GM23248 (cell line): ENCODE data around the gene EHMT1. TPM values are rescaled to one million over a fixed set of nuclear protein-coding genes. Genes with fewer than 3 reads are reported as not detected.

Experiments used
- DNase-seq: peaks from one replicate; pipeline ENCODE4 v3.0.0-alpha.2; 2015
- H2AFZ ChIP-seq: fragments of 200-600 bp; sonication (generic); 2 replicates; pipeline ENCODE4 v1.6.1; 2016; ENCODE audit warnings: antibody characterized with exemption
- H3F3A ChIP-seq: fragments of 200-600 bp; sonication (generic); 2 replicates; pipeline ENCODE4 v1.6.1; 2016; ENCODE audit warnings: mild to moderate bottlenecking, antibody characterized with exemption, mixed run types; ENCODE audit not compliant: insufficient read depth
- H3K27ac ChIP-seq: fragments of 200-600 bp; sonication (generic); 2 replicates; pipeline ENCODE4 v1.5.1; 2016; ENCODE audit warnings: mild to moderate bottlenecking
- H3K27me3 ChIP-seq: fragments of 200-600 bp; sonication (generic); replicated peaks from 2 replicates; pipeline ENCODE4 v1.6.1; 2016; ENCODE audit warnings: mild to moderate bottlenecking; ENCODE audit not compliant: insufficient read depth
- H3K36me3 ChIP-seq: fragments of 200-600 bp; sonication (generic); 2 replicates; pipeline ENCODE4 v1.6.1; 2016; ENCODE audit warnings: low read depth, mild to moderate bottlenecking
- H3K4me1 ChIP-seq: fragments of 200-600 bp; sonication (generic); 2 replicates; pipeline ENCODE4 v1.6.1; 2016; ENCODE audit warnings: mild to moderate bottlenecking; ENCODE audit not compliant: insufficient read depth
- H3K4me2 ChIP-seq: fragments of 200-600 bp; sonication (generic); one replicate; pipeline ENCODE4 v1.6.1; 2016; ENCODE audit warnings: mild to moderate bottlenecking; ENCODE audit not compliant: unreplicated experiment
- H3K4me3 ChIP-seq: fragments of 200-600 bp; sonication (generic); 2 replicates; pipeline ENCODE4 v1.5.1; 2016; ENCODE audit warnings: mild to moderate bottlenecking
- H3K79me2 ChIP-seq: fragments of 200-600 bp; sonication (generic); 2 replicates; pipeline ENCODE4 v1.6.1; 2016; ENCODE audit warnings: mild to moderate bottlenecking; ENCODE audit not compliant: insufficient read depth
- H3K9ac ChIP-seq: fragments of 200-600 bp; sonication (generic); 2 replicates; pipeline ENCODE4 v1.6.1; 2016; ENCODE audit warnings: mild to moderate bottlenecking
- H3K9me2 ChIP-seq: fragments of 200-600 bp; sonication (generic); 2 replicates; pipeline ENCODE4 v1.6.1; 2016; ENCODE audit warnings: mixed run types, mild to moderate bottlenecking, moderate library complexity; ENCODE audit not compliant: insufficient read depth
- H3K9me3 ChIP-seq: fragments of 200-600 bp; sonication (generic); one replicate; pipeline ENCODE4 v1.6.1; 2017; ENCODE audit warnings: low read depth
- H4K20me1 ChIP-seq: fragments of 200-600 bp; sonication (generic); 2 replicates; pipeline ENCODE4 v1.6.0; 2016; ENCODE audit not compliant: insufficient read depth
- EZH2 ChIP-seq: fragments of 200-600 bp; sonication (generic); IDR thresholded peaks from 2 replicates; pipeline ENCODE4 v1.6.1; 2018; ENCODE audit warnings: antibody characterized with exemption, mild to moderate bottlenecking; ENCODE audit not compliant: insufficient read depth, poor library complexity, severe bottlenecking
- EZH2phosphoT487 ChIP-seq: fragments of 200-600 bp; sonication (generic); IDR thresholded peaks from 2 replicates; pipeline ENCODE4 v1.6.1; 2018; ENCODE audit warnings: antibody characterized with exemption, moderate library complexity, mild to moderate bottlenecking, low read depth; ENCODE audit not compliant: insufficient read depth
- WGBS, 2 experiments: methylation state at CpG; one replicate each; pipeline ENCODE4 v1.1.6; 2015 to 2017; ENCODE audit warnings: low lambda C conversion rate in 2 of 2, low coverage in 1 of 2; ENCODE audit errors: missing lambda C conversion rate in 2 of 2; 5-methylcytosine and 5-hydroxymethylcytosine counted together
- in situ Hi-C: fragments of 300-500 bp; cut with MboI; formaldehyde crosslinking; loops from 2 replicates; pipeline ENCODE4 v1.15.0; 2020
- polyA plus RNA-seq: library from polyadenylated mRNA; unstranded; fragments of >200 nt; fragmentation: Nextera tagmentation; extraction: Ambion mirVana; gene quantifications from 2 replicates; pipeline ENCODE4 v1.2.1, GENCODE V29; 2016
- total RNA-seq: library from RNA; depleted of rRNA; stranded (reverse); fragments of >200 nt; shearing (Covaris generic); gene quantifications from 2 replicates; pipeline ENCODE4 v1.2.3, GENCODE V29; 2014

The EHMT1 gene
- total and polyA plus RNA-seq, 2 experiments from 2014 or later = 26.8 to 31.0 TPM

GRCh38 chr9:137697832-137698231, 79.0 kb downstream of the EHMT1 start:
- Histone ChIP-seq H3K79me2 (peaks cover 94% of the 10 kb centered on the region), H3K36me3 (no peaks in the 10 kb centered on the region), H3K27me3 (no peaks in the 10 kb centered on the region), H4K20me1 (peaks cover 11% of the 10 kb centered on the region; the same call in 1 of the 2 replicates), H3K9ac (no peak overlapping the region), H3K27ac (no peak overlapping the region), H3K9me2 (no peaks in the 10 kb centered on the region), H3K9me3 (no peaks in the 10 kb centered on the region), H3F3A (0 out of 2 replicates have a peak, but pooled peaks cover 3% of the 10 kb centered on the region), H3K4me1 (no peaks in the 10 kb centered on the region), H2AFZ (no peak overlapping the region), H3K4me2 (no peak overlapping the region), H3K4me3 (no peak overlapping the region)
- TF ChIP-seq EZH2phosphoT487 (no peak), EZH2 (no peak)
- no peak for DNase-seq
- in situ Hi-C loops = no loop called here
- WGBS, 2 experiments = 96% methylated on average over 11 to 19 of the region's 19 CpGs

DNA sequence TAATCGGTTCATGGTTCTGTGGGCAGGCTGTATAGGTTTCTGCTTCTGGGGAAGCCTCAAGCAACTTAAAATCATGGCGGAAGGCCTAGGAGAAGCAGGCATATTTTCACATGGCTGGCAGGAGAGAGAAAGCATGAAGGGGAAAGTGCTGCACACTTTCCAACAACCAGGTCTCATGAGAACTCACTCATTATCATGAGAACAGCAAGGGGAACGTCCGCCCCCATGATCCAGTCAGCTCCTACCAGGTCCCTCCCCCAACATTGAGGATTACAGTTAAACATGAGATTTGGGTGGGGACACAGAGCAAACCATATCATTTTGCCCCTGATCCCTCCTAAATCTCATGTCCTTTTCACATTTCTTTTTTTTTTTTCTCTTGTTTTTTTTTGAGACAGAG, 82.1 kb downstream of the EHMT1 start:
- H3K9me3 ChIP-seq = no peaks in the 10 kb centered on the region
- H3K4me1 ChIP-seq = no peaks in the 10 kb centered on the region
- H2AFZ ChIP-seq = no peak overlapping the region
- in situ Hi-C loops = no loop called here
- H3K27ac ChIP-seq = no peak overlapping the region
- H3K9ac ChIP-seq = no peak overlapping the region
- 0 out of 2 replicates have a peak, but pooled peaks cover 3% of the 10 kb centered on the region for H3F3A ChIP-seq
- TF ChIP-seq EZH2 (no peak), EZH2phosphoT487 (no peak)
- no peak overlapping the region for H3K4me2 ChIP-seq
- H3K79me2 ChIP-seq = peaks cover 97% of the 10 kb centered on the region
- H4K20me1 ChIP-seq = peaks cover 9% of the 10 kb centered on the region; the same call in 1 of the 2 replicates
- H3K4me3 ChIP-seq = no peak overlapping the region
- WGBS, 2 experiments = 73 to 78% methylated on average over 4 of the region's 4 CpGs
- no peaks in the 10 kb centered on the region for H3K9me2 ChIP-seq
- no peak for DNase-seq
- H3K27me3 ChIP-seq = no peaks in the 10 kb centered on the region
- H3K36me3 ChIP-seq = no peaks in the 10 kb centered on the region

DNA sequence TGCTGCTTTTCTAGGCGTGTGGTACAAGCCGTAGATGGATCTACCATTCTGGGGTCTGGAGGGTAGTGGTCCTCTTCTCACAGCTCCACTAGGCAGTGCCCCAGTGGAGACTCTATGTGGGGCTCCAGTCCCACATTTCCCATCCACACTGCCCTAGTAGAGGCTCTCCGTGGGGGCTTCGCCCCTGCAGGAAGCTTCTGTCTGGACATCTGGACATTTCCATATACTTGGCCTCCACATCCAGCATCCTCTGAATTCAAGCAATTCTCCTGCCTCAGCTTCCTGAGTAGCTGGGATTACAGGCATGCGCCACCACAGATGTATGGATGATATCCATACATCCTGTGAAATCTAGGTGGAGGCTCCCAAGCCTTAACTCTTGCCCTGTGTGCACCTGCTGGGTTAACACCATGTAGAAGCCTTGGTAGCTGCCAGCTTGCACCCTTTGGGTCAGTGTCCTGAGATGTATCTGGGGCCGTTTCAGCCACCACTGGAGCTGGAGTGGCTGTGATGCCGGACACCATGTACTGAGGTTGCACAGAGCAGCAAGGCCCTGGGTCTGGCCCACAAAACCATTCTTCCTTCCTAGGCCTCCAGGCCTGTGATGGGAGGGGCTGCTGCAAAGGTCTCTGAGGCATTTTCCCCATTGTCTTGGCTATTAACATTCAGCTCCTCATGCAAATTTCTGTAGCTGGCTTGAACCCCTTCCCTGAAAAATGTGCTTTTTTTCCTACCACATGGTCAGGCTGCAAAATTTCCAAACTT, 84.0 kb downstream of the EHMT1 start:
- Histone ChIP-seq H3K36me3 (no peaks in the 10 kb centered on the region), H3K4me1 (no peaks in the 10 kb centered on the region), H3K4me3 (no peak overlapping the region), H4K20me1 (peaks cover 4% of the 10 kb centered on the region), H3K4me2 (no peak overlapping the region), H3F3A (0 out of 2 replicates have a peak, but pooled peaks cover 3% of the 10 kb centered on the region), H2AFZ (no peak overlapping the region), H3K27me3 (no peaks in the 10 kb centered on the region), H3K9me3 (no peaks in the 10 kb centered on the region), H3K27ac (no peak overlapping the region), H3K9ac (no peak overlapping the region), H3K79me2 (peaks cover 97% of the 10 kb centered on the region), H3K9me2 (no peaks in the 10 kb centered on the region)
- TF ChIP-seq EZH2phosphoT487 = no peak
- no peak for TF ChIP-seq EZH2
- WGBS, 2 experiments = 97% methylated on average over 7 of the region's 7 CpGs
- in situ Hi-C loops = no loop called here
- no peak for DNase-seq

GRCh38 chr9:137703842-137704508, 85.2 kb downstream of the EHMT1 start:
- H3K27ac ChIP-seq = no peak overlapping the region
- 78% methylated on average over 6 of the region's 6 CpGs for WGBS, 2 experiments
- in situ Hi-C loops = no loop called here
- H3K4me1 ChIP-seq = no peaks in the 10 kb centered on the region
- no peak overlapping the region for H2AFZ ChIP-seq
- H3K27me3 ChIP-seq = no peaks in the 10 kb centered on the region
- no peak overlapping the region for H3K4me2 ChIP-seq
- TF ChIP-seq EZH2phosphoT487 (no peak), EZH2 (no peak)
- peaks cover 97% of the 10 kb centered on the region for H3K79me2 ChIP-seq
- no peaks in the 10 kb centered on the region for H3K36me3 ChIP-seq
- H3F3A ChIP-seq = 0 out of 2 replicates have a peak, but pooled peaks cover 3% of the 10 kb centered on the region
- H3K4me3 ChIP-seq = no peak overlapping the region
- H3K9me3 ChIP-seq = no peaks in the 10 kb centered on the region
- peak; percentile 39 for DNase-seq
- no peaks in the 10 kb centered on the region for H3K9me2 ChIP-seq
- no peak overlapping the region for H3K9ac ChIP-seq
- peaks cover 3% of the 10 kb centered on the region for H4K20me1 ChIP-seq
